HEK293 (cell line): Measurements from ENCODE around the gene KAT14.

ENCODE experiments used
- ZNF121 ChIP-seq: fragments of 450-650 bp; formaldehyde crosslinking; IDR thresholded peaks from 2 replicates; pipeline ENCODE4 v1.5.1; 2016; ENCODE audit warnings: missing biosample characterization, missing genetic modification characterization
- ZNF366 ChIP-seq: fragments of 450-650 bp; formaldehyde crosslinking; conservative IDR thresholded peaks from 2 replicates; pipeline ENCODE4 v1.5.1; 2016; ENCODE audit warnings: missing biosample characterization, missing genetic modification characterization

Gene KAT14

GRCh38 chr20:18233408-18233943 is 95.8 kb downstream of the KAT14 start (continued):
- peak; percentile 72 for TF ChIP-seq ZNF121 (tag by site-specific recombination)
- TF ChIP-seq ZNF366 (tag by site-specific recombination): peak; percentile 58
